Stimulated activated CD4-positive, alpha-beta T cell treated with anti-CD3 and anti-CD28 coated beads, Interleukin-15, amount 100 ng/mL, for 24 hours (primary cell): ENCODE results near the gene F10.

ENCODE experiments used
- DNase-seq: peaks from one replicate; pipeline ENCODE4 v3.0.0-alpha.2; 2020

The F10 gene

GRCh38 chr13:113140677-113141600 is 18.3 kb downstream of the F10 start:
- no peak for DNase-seq

- DNase-seq, result no peak
These were observed 19.0 kb downstream of the F10 start for GRCh38 chr13:113141601-113141970.

- no peak for DNase-seq
These were observed 20.3 kb downstream of the F10 start for GRCh38 chr13:113142876-113143275.

GRCh38 chr13:113143466-113144254 is 21.1 kb downstream of the F10 start:
- DNase-seq, result no peak

GRCh38 chr13:113144255-113144629 is 21.6 kb downstream of the F10 start:
- DNase-seq, result no peak

GRCh38 chr13:113145496-113145895 is 22.9 kb downstream of the F10 start:
- DNase-seq, result peak; percentile 69

- DNase-seq, result no peak
These were observed 23.5 kb downstream of the F10 start for GRCh38 chr13:113145911-113146598.

- DNase-seq, result no peak
These were observed 24.2 kb downstream of the F10 start for GRCh38 chr13:113146750-113147149.

- DNase-seq, result no peak
These were observed 24.6 kb downstream of the F10 start for GRCh38 chr13:113147206-113147605.

GRCh38 chr13:113148407-113148806 is 25.8 kb downstream of the F10 start:
- no peak for DNase-seq

- DNase-seq, result no peak
These were observed 26.4 kb downstream of the F10 start for GRCh38 chr13:113148940-113149503.

- no peak for DNase-seq
These were observed 27.3 kb downstream of the F10 start for GRCh38 chr13:113149711-113150549.

GRCh38 chr13:113150550-113151365 is 28.2 kb downstream of the F10 start:
- no peak for DNase-seq

- DNase-seq, result peak; percentile 23
These were observed 29.4 kb downstream of the F10 start for GRCh38 chr13:113151745-113152690.

GRCh38 chr13:113152691-113152983 is 30.0 kb downstream of the F10 start:
- DNase-seq, result no peak

GRCh38 chr13:113152984-113153809 is 30.6 kb downstream of the F10 start:
- DNase-seq, result peak; percentile 30

- peak; percentile 73 for DNase-seq
These were observed 31.5 kb downstream of the F10 start for GRCh38 chr13:113153810-113154748.

GRCh38 chr13:113155201-113155600 is 32.6 kb downstream of the F10 start:
- no peak for DNase-seq
